A673 (cell line): ENCODE measurements around the gene ACOD1. TPM values are rescaled to one million over a fixed set of nuclear protein-coding genes. Genes with fewer than 3 reads are reported as not detected.

Experiments
- BruUV-seq: library from RNA; stranded (reverse); fragments of 400-500 nt; replicated peaks from 2 replicates; lab custom pipeline; 2021; lab: Mats Ljungman, UMichigan
- CTCF ChIA-PET: fragments of 300-600 bp; sonication (Branson Sonifier 250); formaldehyde crosslinking; loops from one replicate; lab custom pipeline; 2022; ENCODE audit warnings: antibody characterized with exemption; lab: Charles Lee
- POLR2A ChIA-PET: fragments of 300-600 bp; sonication (Branson Sonifier 250); formaldehyde crosslinking; loops from one replicate; lab custom pipeline; 2022; ENCODE audit warnings: antibody characterized with exemption; ENCODE audit not compliant: low non-redundant PET; lab: Charles Lee
- DNase-seq: peaks from one replicate; pipeline ENCODE4 v3.0.0-alpha.2; 2015; ENCODE audit warnings: low spot score
- H3K27ac ChIP-seq: fragments of 200-600 bp; sonication (generic); 2 replicates; pipeline ENCODE4 v1.5.1; 2016; ENCODE audit warnings: mixed run types, low read depth, mild to moderate bottlenecking, mixed read lengths, antibody characterized with exemption, low read length; ENCODE audit not compliant: poor library complexity, severe bottlenecking
- H3K27me3 ChIP-seq: fragments of 200-600 bp; sonication (generic); replicated peaks from 2 replicates; pipeline ENCODE4 v1.6.1; 2017; ENCODE audit warnings: mixed run types, low read depth, mild to moderate bottlenecking, mixed read lengths, antibody characterized with exemption, low read length; ENCODE audit not compliant: insufficient read depth, poor library complexity
- H3K36me3 ChIP-seq: fragments of 200-600 bp; sonication (generic); 2 replicates; pipeline ENCODE4 v1.6.1; 2016; ENCODE audit warnings: mixed run types, mild to moderate bottlenecking, mixed read lengths, antibody characterized with exemption, low read length; ENCODE audit not compliant: insufficient read depth, poor library complexity, severe bottlenecking
- H3K4me1 ChIP-seq: fragments of 200-600 bp; sonication (generic); 2 replicates; pipeline ENCODE4 v1.6.1; 2017; ENCODE audit warnings: mixed run types, mild to moderate bottlenecking, mixed read lengths, antibody characterized with exemption, low read length; ENCODE audit not compliant: insufficient read depth, poor library complexity, severe bottlenecking
- H3K4me3 ChIP-seq: fragments of 200-600 bp; sonication (generic); 2 replicates; pipeline ENCODE4 v1.5.1; 2016; ENCODE audit warnings: low read depth, mixed run types, mild to moderate bottlenecking, mixed read lengths, low read length; ENCODE audit not compliant: poor library complexity, severe bottlenecking
- H3K9me3 ChIP-seq: fragments of 200-600 bp; sonication (generic); 2 replicates; pipeline ENCODE4 v1.6.1; 2016; ENCODE audit warnings: mixed run types, low read depth, mild to moderate bottlenecking, mixed read lengths, antibody characterized with exemption, low read length; ENCODE audit not compliant: poor library complexity, severe bottlenecking
- CTCF ChIP-seq: fragments of 300-800, 200-600 bp; sonication (generic); conservative IDR thresholded peaks from 2 replicates; pipeline ENCODE4 v1.5.1; 2017; ENCODE audit warnings: low read depth, mild to moderate bottlenecking, antibody characterized with exemption, low read length, moderate library complexity, mixed read lengths
- EZH2 ChIP-seq: fragments of 200-600 bp; sonication (generic); IDR thresholded peaks from 2 replicates; pipeline ENCODE4 v1.6.1; 2017; ENCODE audit warnings: borderline replicate concordance, low read depth, mild to moderate bottlenecking, mixed read lengths, antibody characterized with exemption, low read length; ENCODE audit not compliant: poor library complexity, severe bottlenecking
- intact Hi-C: fragments of 100-400 bp; cut with micrococcal nuclease; formaldehyde crosslinking; loops from one replicate; pipeline ENCODE4 v1.10.0; 2022; ENCODE audit not compliant: unreplicated experiment
- total RNA-seq: library from RNA; stranded (reverse); gene quantifications from 2 replicates; pipeline ENCODE4 v1.2.3, GENCODE V29; 2021

ACOD1 gene
- total RNA-seq, 1 experiment from 2014 or later = not detected

- DNase-seq = no peak
- Histone ChIP-seq H3K27me3 (peaks cover 29% of the 10 kb centered on the region), H3K36me3 (no peaks in the 10 kb centered on the region), H3K9me3 (no peaks in the 10 kb centered on the region), H3K4me1 (no peaks in the 10 kb centered on the region), H3K27ac (no peak overlapping the region), H3K4me3 (no peak overlapping the region)
- BruUV-seq = no TSS peak
- no peak for TF ChIP-seq EZH2
- TF ChIP-seq CTCF = no peak
- intact Hi-C loops = no loop called here
- POLR2A ChIA-PET = no interaction called here
- CTCF ChIA-PET = interaction anchor here (0.5 kb wide), 1 partner anchor 1101 kb away, joined by 3 read pairs; no protein-coding TSS in a partner anchor
These were observed 28.2 kb downstream of the ACOD1 start for GRCh38 chr13:76976490-76976889.

- no peaks in the 10 kb centered on the region for H3K9me3 ChIP-seq
- intact Hi-C loops = no loop called here
- H3K4me1 ChIP-seq = no peaks in the 10 kb centered on the region
- peaks cover 33% of the 10 kb centered on the region for H3K27me3 ChIP-seq
- no peak overlapping the region for H3K27ac ChIP-seq
- TF ChIP-seq EZH2 = no peak
- TF ChIP-seq CTCF = no peak
- CTCF ChIA-PET = interaction anchor here (0.5 kb wide), 1 partner anchor 1101 kb away, joined by 3 read pairs; no protein-coding TSS in a partner anchor
- no TSS peak for BruUV-seq
- H3K36me3 ChIP-seq = no peaks in the 10 kb centered on the region
- no peak for DNase-seq
- POLR2A ChIA-PET = no interaction called here
- no peak overlapping the region for H3K4me3 ChIP-seq
These were observed 28.6 kb downstream of the ACOD1 start for GRCh38 chr13:76976929-76977328.

GRCh38 chr13:76980075-76980718, 31.9 kb downstream of the ACOD1 start:
- POLR2A ChIA-PET = no interaction called here
- CTCF ChIA-PET = interaction anchor here (0.6 to 1.1 kb wide), 2 partner anchors 15 to 22 kb away, joined by 3 to 6 read pairs; no protein-coding TSS in a partner anchor
- no peak overlapping the region for H3K27ac ChIP-seq
- H3K4me1 ChIP-seq = no peaks in the 10 kb centered on the region
- peak overlapping the region; percentile 34 for H3K4me3 ChIP-seq
- H3K9me3 ChIP-seq = no peaks in the 10 kb centered on the region
- peak; percentile 77 for DNase-seq
- peaks cover 38% of the 10 kb centered on the region for H3K27me3 ChIP-seq
- TF ChIP-seq CTCF (peak; percentile 98), EZH2 (no peak)
- no peaks in the 10 kb centered on the region for H3K36me3 ChIP-seq
- intact Hi-C loops = loop anchor here (5.0 kb wide), 1 partner anchor 78 kb away; no protein-coding TSS in a partner anchor
- no TSS peak for BruUV-seq
